H1 (cell line): Measurements from ENCODE around the gene CYP46A1. TPM values are rescaled to one million over a fixed set of nuclear protein-coding genes. Genes with fewer than 3 reads are reported as not detected.

Experiments used
- CTCF ChIA-PET: fragments of 300-600 bp; sonication (Branson Sonifier 250); formaldehyde crosslinking; loops from one replicate; lab custom pipeline; 2021; ENCODE audit not compliant: partially characterized antibody; lab: Charles Lee
- POLR2A ChIA-PET: fragments of 300-600 bp; sonication (Branson Sonifier 250); formaldehyde crosslinking; loops from one replicate; lab custom pipeline; 2021; ENCODE audit warnings: inconsistent platforms; ENCODE audit not compliant: partially characterized antibody; lab: Charles Lee
- DNase-seq, 2 experiments: peaks; one replicate each; pipeline versions ENCODE4 v3.0.0 to v3.0.0-alpha.2; 2010 to 2022; ENCODE audit warnings: low spot score in 2 of 2, low read depth in 1 of 2, mixed read lengths in 1 of 2
- FAIRE-seq: peaks from 2 replicates; lab custom pipeline; 2011; peaks lifted over from hg19 to GRCh38; lab: Jason Lieb, UNC
- H2AFZ ChIP-seq: 2 replicates; pipeline ENCODE4 v1.8.1; 2012; ENCODE audit warnings: low read length, inconsistent platforms
- H2AK5ac ChIP-seq: 2 replicates; pipeline ENCODE4 v1.6.1; 2013; ENCODE audit warnings: low read depth, low read length
- H2BK120ac ChIP-seq: replicated peaks from 2 replicates; pipeline ENCODE3; 2013; ENCODE audit warnings: low read depth, low read length, inconsistent platforms
- H2BK12ac ChIP-seq: 2 replicates; pipeline ENCODE4 v1.6.1; 2013; ENCODE audit warnings: low read depth, low read length
- H2BK15ac ChIP-seq: 2 replicates; pipeline ENCODE4 v1.6.1; 2013; ENCODE audit warnings: low read length
- H2BK20ac ChIP-seq: 2 replicates; pipeline ENCODE4 v1.6.1; 2013; ENCODE audit warnings: low read length
- H2BK5ac ChIP-seq: 2 replicates; pipeline ENCODE4 v1.6.1; 2013; ENCODE audit warnings: low read depth, low read length
- H3K14ac ChIP-seq: 2 replicates; pipeline ENCODE4 v1.6.1; 2013; ENCODE audit warnings: inconsistent platforms; ENCODE audit not compliant: insufficient read length
- H3K18ac ChIP-seq: 2 replicates; pipeline ENCODE4 v1.6.1; 2013; ENCODE audit warnings: low read length; ENCODE audit errors: extremely low read depth
- H3K23ac ChIP-seq: 2 replicates; pipeline ENCODE4 v1.6.1; 2013; ENCODE audit warnings: inconsistent platforms; ENCODE audit not compliant: insufficient read length
- H3K23me2 ChIP-seq: 2 replicates; pipeline ENCODE4 v1.6.1; 2013; ENCODE audit warnings: low read depth, low read length
- H3K27ac ChIP-seq: 2 replicates; pipeline ENCODE4 v1.6.1; 2011; ENCODE audit warnings: low read depth, low read length, inconsistent platforms
- H3K27me3 ChIP-seq, 4 experiments: replicated peaks in 1 of 4; 1 replicate in 1 of 4; 2 replicates in 3 of 4; pipeline versions ENCODE4 v1.6.1 to v1.8.1; 2011 to 2013; ENCODE audit warnings: low read length in 3 of 4, mild to moderate bottlenecking in 3 of 4, inconsistent platforms in 2 of 4, mixed read lengths in 2 of 4, moderate library complexity in 1 of 4; ENCODE audit not compliant: control insufficient read depth in 3 of 4, insufficient read depth in 3 of 4; ENCODE audit errors: extremely low read depth in 1 of 4
- H3K36me3 ChIP-seq, 4 experiments: 2 replicates each; pipeline versions ENCODE4 v1.6.1 to v1.8.1; 2011 to 2013; ENCODE audit warnings: mild to moderate bottlenecking in 4 of 4, low read length in 3 of 4, moderate library complexity in 2 of 4, control low read depth in 1 of 4, inconsistent platforms in 1 of 4; ENCODE audit not compliant: insufficient read depth in 4 of 4, control insufficient read depth in 2 of 4
- H3K4ac ChIP-seq: replicated peaks from 2 replicates; pipeline ENCODE3; 2013; ENCODE audit warnings: low read length, low read depth, mixed read lengths, inconsistent platforms; ENCODE audit not compliant: insufficient read length
- H3K4me1 ChIP-seq, 4 experiments: replicated peaks in 1 of 4; 1 replicate in 1 of 4; 2 replicates in 3 of 4; pipeline versions ENCODE4 v1.6.1 to v1.8.1; 2011 to 2013; ENCODE audit warnings: low read length in 3 of 4, inconsistent platforms in 2 of 4, mixed read lengths in 1 of 4; ENCODE audit not compliant: insufficient read depth in 4 of 4, control insufficient read depth in 3 of 4
- H3K4me2 ChIP-seq, 2 experiments: 2 replicates each; pipeline versions ENCODE4 v1.6.1 to v1.8.1; 2011 to 2013; ENCODE audit warnings: low read depth in 2 of 2, low read length in 2 of 2, control low read depth in 1 of 2, inconsistent platforms in 1 of 2, mild to moderate bottlenecking in 1 of 2; ENCODE audit not compliant: insufficient read depth in 1 of 2
- H3K4me3 ChIP-seq, 4 experiments: fragments of 200-600, 300-600 bp in 1 of 4; sonication (generic), shearing (Covaris generic), sonication (Bioruptor Twin) in 1 of 4; 2 replicates each; pipeline versions ENCODE4 v1.5.1 to v1.8.1; 2011 to 2016; ENCODE audit warnings: low read length in 4 of 4, low read depth in 3 of 4, control low read depth in 2 of 4, inconsistent platforms in 2 of 4, mild to moderate bottlenecking in 2 of 4, mixed read lengths in 1 of 4, moderate library complexity in 1 of 4; ENCODE audit not compliant: insufficient read depth in 2 of 4; ENCODE audit errors: extremely low read depth in 1 of 4
- H3K56ac ChIP-seq: replicated peaks from 2 replicates; pipeline ENCODE3; 2013; ENCODE audit warnings: low read depth, mild to moderate bottlenecking, mixed read lengths, low read length, inconsistent platforms; ENCODE audit not compliant: insufficient read length
- H3K79me1 ChIP-seq: 2 replicates; pipeline ENCODE4 v1.6.1; 2013; ENCODE audit warnings: low read depth, low read length, control low read depth
- H3K79me2 ChIP-seq, 2 experiments: 2 replicates each; pipeline versions ENCODE4 v1.6.1 to v1.8.1; 2012 to 2013; ENCODE audit warnings: low read length in 2 of 2, mild to moderate bottlenecking in 2 of 2, inconsistent platforms in 1 of 2; ENCODE audit not compliant: insufficient read depth in 2 of 2, control insufficient read depth in 1 of 2
- H3K9ac ChIP-seq, 4 experiments: replicated peaks in 1 of 4; 1 replicate in 1 of 4; 2 replicates in 3 of 4; pipeline versions ENCODE4 v1.6.1 to v1.8.1; 2011 to 2013; ENCODE audit warnings: low read depth in 3 of 4, low read length in 3 of 4, control low read depth in 2 of 4, mild to moderate bottlenecking in 2 of 4, moderate library complexity in 2 of 4, inconsistent platforms in 1 of 4; ENCODE audit errors: extremely low read depth in 1 of 4
- H3K9me3 ChIP-seq, 2 experiments: 2 replicates each; pipeline versions ENCODE4 v1.6.1 to v1.8.1; 2012 to 2013; ENCODE audit warnings: mild to moderate bottlenecking in 2 of 2, moderate library complexity in 2 of 2, control low read depth in 1 of 2, inconsistent platforms in 1 of 2, low read depth in 1 of 2, low read length in 1 of 2, mixed read lengths in 1 of 2; ENCODE audit not compliant: insufficient read depth in 2 of 2
- H4K20me1 ChIP-seq, 2 experiments: replicated peaks in 1 of 2; 2 replicates each; pipeline versions ENCODE3 to v1.8.1; 2011 to 2013; ENCODE audit warnings: inconsistent platforms in 2 of 2, low read length in 2 of 2, mild to moderate bottlenecking in 1 of 2; ENCODE audit not compliant: insufficient read depth in 2 of 2, control insufficient read depth in 1 of 2
- H4K5ac ChIP-seq: 2 replicates; pipeline ENCODE4 v1.6.1; 2013; ENCODE audit warnings: low read length, low read depth, mixed read lengths, inconsistent platforms; ENCODE audit not compliant: insufficient read length
- H4K8ac ChIP-seq: 2 replicates; pipeline ENCODE4 v1.8.0; 2013; ENCODE audit warnings: mild to moderate bottlenecking, moderate library complexity, low read length, inconsistent platforms; ENCODE audit not compliant: insufficient read depth; ENCODE audit errors: extremely low read depth
- H4K91ac ChIP-seq: replicated peaks from 2 replicates; pipeline ENCODE3; 2013; ENCODE audit warnings: low read length, mixed read lengths, inconsistent platforms; ENCODE audit not compliant: insufficient read length
- CREB1 ChIP-seq: IDR thresholded peaks from 2 replicates; pipeline ENCODE4 v1.6.1; 2012; ENCODE audit warnings: inconsistent platforms
- SAP30 ChIP-seq: fragments of 300-600 bp; sonication (generic); IDR thresholded peaks from 2 replicates; pipeline ENCODE4 v1.7.1; 2012; ENCODE audit warnings: low read length, moderate library complexity, mild to moderate bottlenecking, inconsistent platforms; ENCODE audit not compliant: insufficient read depth, insufficient replicate concordance
- WGBS, 2 experiments: shearing (Covaris generic) in 1 of 2; methylation state at CpG; one replicate each; pipeline versions ENCODE4 v1.1.6 to v1.1.7; 2013 to 2015; ENCODE audit warnings: low lambda C conversion rate in 2 of 2, mixed read lengths in 2 of 2, inconsistent platforms in 1 of 2, low coverage in 1 of 2, missing lambda C conversion rate in 1 of 2; ENCODE audit not compliant: insufficient replicate concordance in 2 of 2, insufficient coverage in 1 of 2, insufficient read length in 1 of 2; ENCODE audit errors: extremely low coverage in 1 of 2, missing lambda C conversion rate in 1 of 2; 5-methylcytosine and 5-hydroxymethylcytosine counted together
- polyA plus RNA-seq, 7 experiments: library from polyadenylated mRNA; depleted of rRNA in 3 of 7; stranded (reverse) in 5 of 7; unstranded in 2 of 7; fragments of >200 nt in 5 of 7; fragments of 200-250 nt in 2 of 7; gene quantifications; 1 replicate in 5 of 7; 2 replicates in 1 of 7; 4 replicates in 1 of 7; pipeline versions ENCODE4 v1.2.1 to v1.2.3, GENCODE V29; 2011 to 2013; ENCODE audit warnings: missing spikeins in 2 of 7, mixed read lengths in 2 of 7
- total RNA-seq: library from RNA; stranded (reverse); fragmentation: NEBNext Ultra II Directional; extraction: Animal tissue kit (Norgen Biotek cat#: 25700); gene quantifications from 2 replicates; pipeline ENCODE4 v1.2.1, GENCODE V29; 2021

The CYP46A1 gene
- total and polyA plus RNA-seq, 2 of the 8 experiments (the other 6 are each of a cell fraction or from before 2014, with no cell fraction given), result 0.41 to 1.3 TPM

DNA sequence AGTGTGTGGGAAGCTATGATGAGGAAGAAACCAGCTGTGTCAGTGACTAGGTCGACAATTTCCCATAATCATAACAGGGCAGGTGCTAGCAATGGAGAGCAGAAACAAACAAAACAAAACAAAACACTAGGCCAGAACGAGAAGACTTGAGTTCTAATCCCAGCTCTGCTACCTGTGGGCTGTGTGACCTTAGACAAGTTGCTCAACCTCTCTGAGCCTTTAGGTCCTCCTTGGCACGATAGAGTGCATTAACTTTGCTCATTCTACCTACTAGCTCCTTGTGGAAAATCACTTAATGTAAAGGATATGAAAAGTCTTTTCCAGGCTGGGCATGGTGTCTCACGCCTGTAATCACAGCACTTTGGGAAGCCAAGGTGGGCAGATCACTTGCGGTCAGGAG is 27.9 kb upstream of the CYP46A1 start:
- no peaks in the 10 kb centered on the region for H3K79me1 ChIP-seq
- no peak for DNase-seq
- H3K9ac ChIP-seq, result no peak overlapping the region
- no peak overlapping the region for H3K4ac ChIP-seq
- no peak overlapping the region; the same call in 1 of the 2 replicates for H2AK5ac ChIP-seq
- H2AFZ ChIP-seq, result no peak overlapping the region
- H3K23me2 ChIP-seq, result peaks cover 16% of the 10 kb centered on the region
- no peak overlapping the region for H4K5ac ChIP-seq
- H4K20me1 ChIP-seq, result peaks cover 0 to 3% of the 10 kb centered on the region in 2 experiments
- no peak overlapping the region for H4K91ac ChIP-seq
- peaks cover 4 to 16% (median 10%) of the 10 kb centered on the region in 4 experiments for H3K4me1 ChIP-seq
- H3K36me3 ChIP-seq, result no peaks in the 10 kb centered on the region
- POLR2A ChIA-PET, result interaction anchor here (0.7 to 1.2 kb wide), 2 partner anchors 10 to 51 kb away, joined by 3 read pairs; no protein-coding TSS in a partner anchor
- H2BK12ac ChIP-seq, result no peak overlapping the region
- no peak overlapping the region for H3K23ac ChIP-seq
- H2BK15ac ChIP-seq, result no peak overlapping the region
- H3K79me2 ChIP-seq, result no peaks in the 10 kb centered on the region
- no peak overlapping the region for H2BK5ac ChIP-seq
- no peak overlapping the region for H4K8ac ChIP-seq
- FAIRE-seq, result no peak
- no peak overlapping the region for H3K27ac ChIP-seq
- H3K14ac ChIP-seq, result no peak overlapping the region
- H2BK120ac ChIP-seq, result no peak overlapping the region
- no peak overlapping the region for H3K56ac ChIP-seq
- CTCF ChIA-PET, result interaction anchor here (0.6 to 2.0 kb wide), 7 partner anchors 9 to 158 kb away, joined by 3 to 7 read pairs (median 4); no protein-coding TSS in a partner anchor
- TF ChIP-seq SAP30 (no peak), CREB1 (no peak)
- no peak overlapping the region for H2BK20ac ChIP-seq
- no peak overlapping the region for H3K18ac ChIP-seq
- no peak overlapping the region for H3K4me3 ChIP-seq
- no peak overlapping the region for H3K4me2 ChIP-seq
- H3K9me3 ChIP-seq, result no peaks in the 10 kb centered on the region
- 91% methylated on average over 5 of the region's 5 CpGs; no CpG with 5 or more reads in 1 of the 2 experiments for WGBS, 2 experiments
- H3K27me3 ChIP-seq, result peaks cover 0 to 9% (median 3%) of the 10 kb centered on the region in 4 experiments; a peak in 3 of 7 replicates
